ENCODE measurements around the gene ABCC4.

GRCh38 chr13:95123726-95124125, 177.5 kb downstream of the ABCC4 start:
- TF ChIP-seq CTCF (IDR thresholded peaks at IDR 0.05) (no peak), POLR2A (IDR thresholded peaks at IDR 0.05) (no peak), POLR2AphosphoS5 (IDR thresholded peaks at IDR 0.05; ENCODE audit: insufficient read depth in 1 of 2, low read depth in 1 of 2) (no peak)

Measured in vagina (tissue), 2 donors.